K562 (cell line): ENCODE data around the gene RGS7. TPM values are rescaled to one million over a fixed set of nuclear protein-coding genes. Genes with fewer than 3 reads are reported as not detected.

ENCODE experiments used
- ATAC-seq: fragments of 200-7000 bp; cut with Tn5 transposase; 3 replicates; pipeline ENCODE4 v1.9.1; 2020; ENCODE audit warnings: moderate library complexity
- BruUV-seq: library from RNA; stranded (reverse); fragments of 400-500 nt; replicated peaks from 2 replicates; lab custom pipeline; 2021; lab: Mats Ljungman, UMichigan
- CTCF ChIA-PET: fragments of 300-600 bp; formaldehyde crosslinking; extraction: SDS; loops from one replicate; lab custom pipeline; 2021; ENCODE audit warnings: low intra/inter-chr PET ratio; lab: Yijun Ruan, JAX
- POLR2A ChIA-PET: fragments of 300-600, 350-650 bp; sonication (Branson Sonifier 250); formaldehyde crosslinking; extraction: SDS; loops from one replicate; lab custom pipeline; 2021; ENCODE audit warnings: antibody characterized with exemption, inconsistent platforms; lab: Yijun Ruan, JAX
- DNase-seq, 4 experiments: peaks; one replicate each; pipeline versions ENCODE4 v3.0.0 to v3.0.0-alpha.2; 2011 to 2018; ENCODE audit warnings: low spot score in 3 of 4, mixed read lengths in 3 of 4; ENCODE audit errors: extremely low read depth in 1 of 4
- FAIRE-seq: peaks from 2 replicates; lab custom pipeline; 2011; peaks lifted over from hg19 to GRCh38; lab: Jason Lieb, UNC
- H2AFZ ChIP-seq: 2 replicates; pipeline ENCODE4 v1.6.0; 2011; ENCODE audit warnings: low read depth, low read length, control low read depth, inconsistent platforms
- H3K27ac ChIP-seq: fragments of 200-600 bp; 3 replicates; pipeline ENCODE4 v1.8.0; 2011; ENCODE audit warnings: low read depth, mild to moderate bottlenecking, control low read depth, inconsistent platforms, low read length, moderate library complexity, mixed read lengths; ENCODE audit errors: extremely low read depth
- H3K27me3 ChIP-seq, 2 experiments: fragments of 300-600 bp in 1 of 2; 2 replicates in 1 of 2; 3 replicates in 1 of 2; pipeline versions ENCODE4 v1.6.0 to v1.8.0; 2011; ENCODE audit warnings: inconsistent platforms in 2 of 2, low read length in 2 of 2, mild to moderate bottlenecking in 1 of 2, mixed read lengths in 1 of 2, moderate library complexity in 1 of 2; ENCODE audit not compliant: control insufficient read depth in 2 of 2, insufficient read depth in 2 of 2
- H3K36me3 ChIP-seq: fragments of 300-600 bp; 3 replicates; pipeline ENCODE4 v1.8.0; 2011; ENCODE audit warnings: mild to moderate bottlenecking, low read length, inconsistent platforms; ENCODE audit not compliant: control insufficient read depth, insufficient read depth
- H3K4me1 ChIP-seq, 2 experiments: fragments of 200-600 bp in 1 of 2; replicated peaks in 1 of 2; 2 replicates in 1 of 2; 3 replicates in 1 of 2; pipeline versions ENCODE4 v1.5.1 to v1.8.0; 2011; ENCODE audit warnings: inconsistent platforms in 2 of 2, low read length in 2 of 2, mild to moderate bottlenecking in 1 of 2, mixed read lengths in 1 of 2, moderate library complexity in 1 of 2; ENCODE audit not compliant: control insufficient read depth in 2 of 2, insufficient read depth in 2 of 2
- H3K4me2 ChIP-seq: 2 replicates; pipeline ENCODE4 v1.6.1; 2011; ENCODE audit warnings: low read length, control low read depth, inconsistent platforms, mixed read lengths; ENCODE audit not compliant: insufficient read depth
- H3K4me3 ChIP-seq: fragments of 200-600 bp; sonication (generic), shearing (Covaris generic); 2 replicates; pipeline ENCODE4 v1.5.1; 2016; ENCODE audit warnings: control low read depth, inconsistent platforms
- H3K79me2 ChIP-seq: fragments of 200-600 bp; 3 replicates; pipeline ENCODE4 v1.8.0; 2011; ENCODE audit warnings: low read length, inconsistent platforms; ENCODE audit not compliant: control insufficient read depth, insufficient read depth
- H3K9ac ChIP-seq, 2 experiments: 2 replicates each; pipeline versions ENCODE4 v1.6.0 to v1.6.1; 2011; ENCODE audit warnings: low read depth in 2 of 2, low read length in 2 of 2, control low read depth in 1 of 2, inconsistent platforms in 1 of 2, mild to moderate bottlenecking in 1 of 2, mixed read lengths in 1 of 2; ENCODE audit not compliant: insufficient read depth in 1 of 2
- H3K9me1 ChIP-seq: one replicate; pipeline ENCODE4 v1.6.0; 2011; ENCODE audit warnings: inconsistent platforms, mild to moderate bottlenecking, low read length, moderate library complexity; ENCODE audit not compliant: control insufficient read depth, insufficient read depth
- H3K9me3 ChIP-seq: replicated peaks from 2 replicates; pipeline ENCODE4 v1.5.1; 2011; ENCODE audit warnings: low read depth, low read length, inconsistent platforms; ENCODE audit not compliant: control insufficient read depth, insufficient read depth
- H4K20me1 ChIP-seq: replicated peaks from 2 replicates; pipeline ENCODE4 v1.6.1; 2011; ENCODE audit warnings: low read length, inconsistent platforms, mixed read lengths; ENCODE audit not compliant: control insufficient read depth, insufficient read depth
- CBX1 ChIP-seq: sonication (generic); IDR thresholded peaks from 2 replicates; pipeline ENCODE4 v1.6.1; 2016; ENCODE audit warnings: antibody characterized with exemption, low read depth, mild to moderate bottlenecking
- CHAMP1 ChIP-seq: fragments of 450-650 bp; IDR thresholded peaks from 2 replicates; pipeline ENCODE4 v1.6.1; 2016; ENCODE audit warnings: mild to moderate bottlenecking
- FOXA1 ChIP-seq: fragments of 450-650 bp; IDR thresholded peaks from 2 replicates; pipeline ENCODE4 v1.6.1; 2016; ENCODE audit warnings: mild to moderate bottlenecking, borderline replicate concordance
- MAFG ChIP-seq: fragments of 450-650 bp; conservative IDR thresholded peaks from 2 replicates; pipeline ENCODE4 v1.6.1; 2016; ENCODE audit warnings: missing genetic modification characterization, missing compliant biosample characterization
- NCOA2 ChIP-seq, 2 experiments: fragments of 450-650 bp; IDR thresholded peaks; 2 replicates each; pipeline ENCODE4 v1.6.1; 2018; ENCODE audit warnings: mild to moderate bottlenecking in 2 of 2, moderate library complexity in 1 of 2; ENCODE audit not compliant: partially characterized antibody in 2 of 2
- PATZ1 ChIP-seq: fragments of 250-450 bp; sonication (Bioruptor Pico); IDR thresholded peaks from 2 replicates; pipeline ENCODE4 v1.5.0; 2020; ENCODE audit warnings: mild to moderate bottlenecking, borderline replicate concordance
- ZFP36 ChIP-seq: fragments of 150-350 bp; IDR thresholded peaks from 2 replicates; pipeline ENCODE4 v1.6.1; 2018; ENCODE audit warnings: low read length, low read depth; ENCODE audit not compliant: partially characterized antibody
- ZNF449 ChIP-seq: fragments of 250-450 bp; sonication (Bioruptor Pico); IDR thresholded peaks from 2 replicates; pipeline ENCODE4 v1.8.0; 2022; ENCODE audit warnings: moderate library complexity, mild to moderate bottlenecking, inconsistent platforms
- ZNF586 ChIP-seq: fragments of 450-650 bp; formaldehyde crosslinking; conservative IDR thresholded peaks from 2 replicates; pipeline ENCODE4 v1.4.0; 2020; ENCODE audit warnings: mild to moderate bottlenecking, moderate library complexity
- WGBS: fragments of 100-300 bp; shearing (Covaris generic); methylation state at CpG from one replicate; pipeline ENCODE4 v1.1.6; 2016; ENCODE audit warnings: low coverage, mixed read lengths; ENCODE audit not compliant: insufficient coverage; ENCODE audit errors: missing lambda C conversion rate; 5-methylcytosine and 5-hydroxymethylcytosine counted together
- in situ Hi-C: fragments of 300-500 bp; cut with MboI; formaldehyde crosslinking; loops from 4 replicates; pipeline ENCODE4 v1.15.0; 2018; ENCODE audit warnings: inconsistent platforms, mixed read lengths
- intact Hi-C: fragments of 100-400 bp; cut with micrococcal nuclease; formaldehyde crosslinking; loops from 2 replicates; pipeline ENCODE4 v1.14.2; 2022
- polyA plus RNA-seq, 8 experiments: library from polyadenylated mRNA; depleted of rRNA in 4 of 8; stranded (reverse) in 5 of 8; unstranded in 3 of 8; fragments of >200 nt; fragmentation: Nextera tagmentation in 2 of 8; fragmentation: Illumina TruSeq in 1 of 8; extraction: Ambion mirVana in 2 of 8; extraction: Trizol in 1 of 8; gene quantifications; 2 replicates each; pipeline versions ENCODE4 v1.2.1 to v1.2.3, GENCODE V29; 2011 to 2014; ENCODE audit warnings: inconsistent platforms in 1 of 8, missing spikeins in 1 of 8
- total RNA-seq, 7 experiments: library from RNA; depleted of rRNA in 6 of 7; stranded (reverse); fragments of >200 nt in 6 of 7; fragmentation: Illumina TruSeq in 2 of 7; extraction: Trizol in 2 of 7; gene quantifications; 2 replicates each; pipeline versions ENCODE4 v1.2.1 to v1.2.3, GENCODE V29; 2011 to 2021; ENCODE audit warnings: low replicate concordance in 1 of 7

The RGS7 gene
- total and polyA plus RNA-seq, 9 of the 15 experiments (the other 6 are each of a cell fraction or from before 2014, with no cell fraction given) = not detected

DNA sequence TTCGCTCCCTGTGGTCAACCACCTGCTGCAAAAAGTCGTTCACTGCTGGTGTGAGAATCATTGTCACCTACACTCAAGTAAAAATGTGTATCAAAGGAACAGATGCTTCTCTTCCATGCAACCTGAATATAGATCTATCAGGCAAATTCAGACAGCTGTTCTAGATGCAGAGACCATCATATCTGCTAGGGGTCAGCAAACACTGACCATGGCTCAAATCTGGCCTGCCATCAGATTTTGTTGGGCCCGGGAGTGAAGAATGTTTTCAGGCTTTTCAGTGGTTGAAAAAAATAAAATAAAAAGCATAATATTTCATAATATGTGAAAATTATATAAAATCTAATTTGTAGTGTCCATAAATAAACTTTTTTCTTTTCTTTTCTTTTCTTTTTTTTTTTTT lies 199.6 kb downstream of the RGS7 start:
- POLR2A ChIA-PET = no interaction called here
- no peaks in the 10 kb centered on the region for H3K27me3 ChIP-seq
- no peak overlapping the region for H2AFZ ChIP-seq
- no peak overlapping the region for H3K9ac ChIP-seq
- no peak for ATAC-seq
- no peaks in the 10 kb centered on the region for H3K79me2 ChIP-seq
- no peaks in the 10 kb centered on the region for H4K20me1 ChIP-seq
- in situ Hi-C loops (no loop called here), intact Hi-C loops (no loop called here)
- H3K4me1 ChIP-seq = no peaks in the 10 kb centered on the region
- DNase-seq = no peak
- no peaks in the 10 kb centered on the region for H3K36me3 ChIP-seq
- BruUV-seq = no TSS peak
- no peak for FAIRE-seq
- H3K27ac ChIP-seq = no peak overlapping the region
- CTCF ChIA-PET = no interaction called here
- 0% methylated on average over 3 of the region's 3 CpGs for WGBS
- H3K4me3 ChIP-seq = no peak overlapping the region
- H3K4me2 ChIP-seq = no peak overlapping the region
- H3K9me3 ChIP-seq = no peaks in the 10 kb centered on the region; the same call in 1 of the 2 replicates
- TF ChIP-seq CBX1 = no peak
- no peak for TF ChIP-seq NCOA2 (IDR thresholded peaks at IDR 0.05; ENCODE audit: partially characterized antibody in 2 of 2)
- no peak for TF ChIP-seq FOXA1
- H3K9me1 ChIP-seq = no peaks in the 10 kb centered on the region

GRCh38 chr1:241156231-241156965 lies 200.6 kb downstream of the RGS7 start:
- no peak for FAIRE-seq
- ATAC-seq = no peak
- no peaks in the 10 kb centered on the region for H3K36me3 ChIP-seq
- POLR2A ChIA-PET = interaction anchor here (0.6 kb wide), 1 partner anchor 25 kb away, joined by 3 read pairs; no protein-coding TSS in a partner anchor
- H3K4me1 ChIP-seq = no peaks in the 10 kb centered on the region
- no peaks in the 10 kb centered on the region for H3K79me2 ChIP-seq
- H3K27ac ChIP-seq = no peak overlapping the region
- H3K4me2 ChIP-seq = no peak overlapping the region
- CTCF ChIA-PET = no interaction called here
- WGBS = 0% methylated on average over 1 of the region's 3 CpGs
- no peak overlapping the region for H2AFZ ChIP-seq
- no peak overlapping the region for H3K9ac ChIP-seq
- H3K27me3 ChIP-seq = no peaks in the 10 kb centered on the region
- in situ Hi-C loops (no loop called here), intact Hi-C loops (no loop called here)
- no peak overlapping the region for H3K4me3 ChIP-seq
- no peaks in the 10 kb centered on the region for H3K9me1 ChIP-seq
- no peaks in the 10 kb centered on the region; the same call in 1 of the 2 replicates for H3K9me3 ChIP-seq
- DNase-seq = no peak
- BruUV-seq = no TSS peak
- no peaks in the 10 kb centered on the region for H4K20me1 ChIP-seq
- TF ChIP-seq ZFP36 = no peak
- no peak for TF ChIP-seq ZNF586 (CRISPR knock-in tag)
- no peak for TF ChIP-seq PATZ1 (CRISPR knock-in tag)
- TF ChIP-seq CHAMP1 = no peak
- TF ChIP-seq ZNF449 (CRISPR knock-in tag) = no peak
- TF ChIP-seq MAFG = no peak
